ENCODE data around the gene RDH14.

Gene RDH14, protein sequence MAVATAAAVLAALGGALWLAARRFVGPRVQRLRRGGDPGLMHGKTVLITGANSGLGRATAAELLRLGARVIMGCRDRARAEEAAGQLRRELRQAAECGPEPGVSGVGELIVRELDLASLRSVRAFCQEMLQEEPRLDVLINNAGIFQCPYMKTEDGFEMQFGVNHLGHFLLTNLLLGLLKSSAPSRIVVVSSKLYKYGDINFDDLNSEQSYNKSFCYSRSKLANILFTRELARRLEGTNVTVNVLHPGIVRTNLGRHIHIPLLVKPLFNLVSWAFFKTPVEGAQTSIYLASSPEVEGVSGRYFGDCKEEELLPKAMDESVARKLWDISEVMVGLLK

GRCh38 chr2:18560031-18560796, at the start of gene RDH14:
RDH14 (minus strand) TSS chr2:18560653; CDS start chr2:18560572, 81 bp downstream.
- FAIRE-seq: peak; percentile 76

- no peak for FAIRE-seq
Measured at GRCh38 chr2:18610090-18610489, 49.6 kb upstream of the RDH14 start.

GRCh38 chr2:18605115-18605514, 44.7 kb upstream of the RDH14 start:
- FAIRE-seq: no peak

GRCh38 chr2:18604531-18604885, 44.1 kb upstream of the RDH14 start:
- FAIRE-seq: no peak

GRCh38 chr2:18603854-18604530, 43.5 kb upstream of the RDH14 start:
- no peak for FAIRE-seq

DNA sequence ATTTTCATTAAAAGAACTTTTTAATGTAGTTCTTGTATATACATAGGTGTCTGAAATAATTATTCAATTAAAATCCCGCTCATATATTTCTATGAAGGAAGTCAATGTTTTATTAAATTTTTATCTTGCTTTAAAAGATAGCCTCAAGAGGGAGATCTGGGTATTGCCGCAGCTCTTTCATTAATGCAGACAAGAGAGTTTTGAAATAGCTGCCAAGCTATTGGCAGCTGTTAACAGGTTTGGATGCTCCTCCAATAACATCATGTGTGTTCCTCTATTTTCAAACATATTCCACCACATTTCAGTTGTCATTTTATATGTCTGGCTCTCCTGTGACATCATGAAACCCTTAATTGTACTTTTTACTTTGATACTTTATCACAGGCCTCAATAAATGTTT, 41.8 kb upstream of the RDH14 start:
- no peak for FAIRE-seq

GRCh38 chr2:18600255-18600613, 39.8 kb upstream of the RDH14 start:
- no peak for FAIRE-seq

DNA sequence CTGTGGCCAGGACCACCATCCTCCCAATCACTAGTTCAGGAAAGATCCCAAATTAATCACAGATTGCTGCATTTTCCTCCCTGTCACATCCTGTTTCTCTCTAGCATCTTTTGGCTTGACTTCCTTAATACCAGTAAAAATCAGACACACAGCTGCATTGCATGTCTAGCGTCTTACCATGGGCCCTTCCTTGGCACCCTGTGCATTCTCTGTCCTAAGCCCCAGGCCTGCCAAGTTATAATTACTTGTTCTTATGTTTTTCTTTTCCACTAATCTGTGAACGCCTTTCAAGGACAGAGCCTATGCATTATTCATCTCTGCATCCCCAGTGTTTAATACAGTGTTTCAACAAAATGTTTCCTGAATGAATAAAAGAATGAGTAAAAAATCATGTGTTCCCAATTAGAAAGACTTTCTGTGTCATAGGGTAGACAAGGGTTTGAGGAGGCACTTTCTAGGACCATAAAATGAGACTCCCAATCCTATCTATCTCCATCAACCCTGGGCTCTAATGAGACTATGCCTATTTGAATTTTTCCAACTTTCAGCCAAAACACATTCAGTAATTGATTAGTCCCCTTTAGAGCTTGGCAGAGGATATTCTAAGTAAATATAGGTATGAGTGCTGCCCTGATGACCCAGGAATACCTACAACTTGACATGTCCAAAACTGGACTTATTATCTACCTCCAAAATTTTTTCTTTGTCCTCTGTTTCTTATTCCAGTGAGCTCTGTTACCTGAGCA, 39.2 kb upstream of the RDH14 start:
- no peak for FAIRE-seq

- FAIRE-seq: no peak
Measured at GRCh38 chr2:18598848-18599484, 38.5 kb upstream of the RDH14 start.

GRCh38 chr2:18597618-18598017, 37.2 kb upstream of the RDH14 start:
- no peak for FAIRE-seq

GRCh38 chr2:18596993-18597392, 36.5 kb upstream of the RDH14 start:
- no peak for FAIRE-seq

GRCh38 chr2:18593496-18593895, 33.0 kb upstream of the RDH14 start:
- no peak for FAIRE-seq

GRCh38 chr2:18592372-18592771, 31.9 kb upstream of the RDH14 start:
- no peak for FAIRE-seq

- FAIRE-seq: no peak
Measured at GRCh38 chr2:18589354-18589753, 28.9 kb upstream of the RDH14 start, which contains the start of gene NT5C1B. NT5C1B (minus strand) TSS chr2:18589569; CDS start chr2:18589468, 101 bp downstream.

DNA sequence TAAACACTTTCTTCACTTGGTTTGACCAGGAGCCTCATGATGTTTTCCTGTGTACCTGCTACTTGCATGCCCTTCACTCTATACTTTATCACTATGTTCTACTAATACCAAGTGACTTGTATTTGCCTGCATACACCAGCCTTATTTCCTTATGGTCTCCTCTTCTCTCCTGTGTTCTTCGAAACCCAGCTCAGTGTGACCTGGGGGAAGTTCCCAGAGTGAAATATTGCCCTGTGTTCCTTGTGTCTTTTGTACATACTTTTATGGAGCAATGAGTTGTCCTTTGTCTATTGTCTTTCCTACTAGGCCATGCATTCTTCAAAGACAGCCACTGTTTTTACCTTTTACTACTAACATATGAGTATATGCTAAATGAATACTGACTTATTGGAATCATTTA, 28.3 kb upstream of the RDH14 start:
- FAIRE-seq: no peak

GRCh38 chr2:18588049-18588448, 27.6 kb upstream of the RDH14 start:
- no peak for FAIRE-seq

DNA sequence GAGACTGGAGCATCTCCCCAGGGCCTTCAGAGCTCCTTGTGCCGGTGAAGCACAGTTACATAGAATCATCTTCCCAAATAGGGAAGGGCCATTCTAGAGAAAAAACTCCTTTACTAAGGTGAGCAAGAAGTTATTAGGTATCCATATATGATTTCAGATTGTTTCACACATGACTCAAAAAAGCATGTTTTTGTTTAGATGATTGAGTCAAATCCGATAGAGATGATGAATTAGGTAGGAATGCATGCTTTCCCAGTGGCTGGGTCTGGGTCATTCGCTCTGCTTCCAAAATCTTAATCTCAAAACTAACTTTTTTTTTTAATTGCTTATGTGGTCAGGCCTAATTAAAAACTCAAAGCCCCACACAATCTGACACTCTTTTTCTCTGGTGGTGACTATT, 25.1 kb upstream of the RDH14 start:
- no peak for FAIRE-seq

DNA sequence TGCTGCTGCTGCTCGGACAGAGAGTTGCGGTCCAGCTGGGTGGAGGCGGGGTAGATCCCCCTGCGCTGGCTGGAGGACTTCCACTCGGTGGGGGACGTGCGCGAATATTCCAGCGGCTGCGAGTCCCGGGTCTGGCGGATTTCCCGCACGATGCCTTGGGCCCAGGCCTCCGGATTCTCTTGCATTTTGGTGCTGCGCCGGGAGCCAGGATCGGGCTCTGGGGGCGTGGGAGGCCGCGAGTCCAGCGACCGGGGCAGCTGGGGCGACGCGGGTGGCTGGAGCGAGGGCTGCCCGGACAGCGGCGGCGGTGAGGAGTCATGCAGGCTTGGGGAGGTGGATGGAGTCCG, 24.1 kb upstream of the RDH14 start:
- FAIRE-seq: no peak

DNA sequence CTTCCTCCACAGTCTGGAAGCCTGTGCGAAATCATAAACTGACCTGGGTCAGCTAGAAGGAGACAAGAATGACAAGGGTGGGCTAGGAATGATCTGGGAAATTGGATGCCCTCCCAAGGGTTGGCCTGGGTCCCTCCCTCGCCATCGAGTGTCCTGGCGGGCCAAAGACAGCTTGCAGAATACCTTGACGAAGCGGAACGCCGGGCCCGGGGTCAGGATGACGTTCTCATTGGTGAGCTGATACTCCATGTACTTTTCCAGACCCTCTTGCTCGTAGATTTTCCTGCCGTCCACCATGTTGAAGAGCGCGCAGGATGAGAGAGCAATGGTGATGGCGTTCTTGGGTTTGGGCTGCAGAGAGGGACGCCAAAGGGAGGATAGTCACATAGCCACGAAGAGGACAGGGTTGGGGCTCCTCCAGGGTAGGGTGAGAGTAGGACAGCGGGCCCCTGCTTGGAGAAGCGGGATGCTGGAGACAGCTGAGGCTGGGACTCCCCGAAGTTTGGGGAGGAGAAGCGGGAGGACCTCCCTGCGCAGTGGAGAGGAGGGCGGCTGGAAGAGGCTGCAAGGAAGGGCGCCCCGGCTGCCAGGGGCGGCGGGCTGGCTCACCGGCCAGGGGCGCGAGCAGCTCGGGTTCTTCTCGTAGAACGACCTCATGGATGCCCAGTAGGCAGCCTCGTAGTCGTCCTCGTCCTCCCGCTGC, 23.6 kb upstream of the RDH14 start:
- FAIRE-seq: no peak

DNA sequence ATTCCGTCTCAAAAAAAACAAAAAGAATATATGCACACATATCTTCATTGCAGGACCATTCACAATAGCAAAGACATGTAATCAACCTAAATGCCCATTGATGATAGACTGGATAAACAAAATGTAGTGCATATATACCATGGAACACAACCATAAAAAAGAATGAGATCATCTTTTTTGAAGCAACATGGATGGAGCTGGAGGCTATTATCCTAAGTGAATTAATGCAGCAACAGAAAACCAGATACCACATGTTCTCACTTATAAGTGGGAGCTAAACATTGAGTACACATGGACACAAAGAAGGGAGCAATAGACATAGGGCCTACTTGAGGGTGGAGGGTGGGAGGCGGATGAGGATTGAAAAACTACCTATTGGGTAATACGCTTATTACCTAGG, 20.2 kb upstream of the RDH14 start:
- FAIRE-seq: no peak

- FAIRE-seq: no peak
Measured at GRCh38 chr2:18578033-18578432, 17.6 kb upstream of the RDH14 start.

- no peak for FAIRE-seq
Measured at GRCh38 chr2:18566145-18566769, 5.8 kb upstream of the RDH14 start.

Data from islet of Langerhans (tissue), 1 donor.